HG02610 (cell line): ENCODE data around the gene AAMDC.

ENCODE experiments used
- ATAC-seq: cut with Tn5 transposase; IDR thresholded peaks from one replicate; pipeline ENCODE4 v1.9.1; 2021; ENCODE audit warnings: mild to moderate bottlenecking, moderate library complexity; ENCODE audit not compliant: unreplicated experiment

The AAMDC gene

DNA sequence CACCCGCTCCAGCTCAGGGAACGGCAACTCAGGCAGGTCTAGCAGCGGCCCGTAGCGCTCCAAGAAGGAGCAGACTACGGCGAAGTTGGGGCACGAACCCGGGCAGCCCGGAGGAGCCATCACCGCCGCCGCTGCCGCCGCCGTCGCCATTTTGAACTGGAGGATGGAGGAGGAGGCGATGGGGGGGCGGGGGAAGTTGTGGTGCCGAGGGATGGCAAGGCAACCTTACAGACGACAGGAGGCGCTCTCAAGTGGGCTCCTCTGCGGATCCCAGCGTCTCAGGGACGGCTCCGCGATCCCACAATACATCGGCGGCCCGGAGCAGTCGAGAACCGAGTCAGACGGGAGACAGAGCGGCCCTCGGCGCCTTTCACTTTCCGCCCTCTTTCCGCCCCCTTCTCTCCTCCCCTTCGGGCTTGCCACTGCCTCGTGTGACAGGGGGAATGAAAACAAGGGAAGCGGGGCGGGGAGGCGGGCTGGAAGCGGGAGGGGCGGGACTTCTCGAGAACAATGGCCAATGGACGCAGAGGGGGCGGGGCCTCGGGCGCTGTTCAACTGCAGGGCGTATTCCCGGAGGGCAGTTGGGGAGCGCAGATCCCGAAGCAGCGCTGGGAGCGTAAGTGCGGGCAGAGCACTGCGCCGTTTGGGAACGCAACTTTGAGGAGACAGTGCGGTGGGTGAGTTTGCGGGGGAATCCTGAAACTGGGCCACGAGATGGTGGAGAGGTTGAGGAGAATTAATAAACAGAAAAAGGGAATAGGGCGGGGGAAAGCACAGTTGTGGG, at the start of gene AAMDC, which contains the start of gene RSF1:
Gene AAMDC, plus strand, starts transcription at position 580 of the 784 bp plus-strand sequence. CDS start 21,353 bp downstream, outside the sequence.
Gene RSF1, minus strand, starts transcription at position 158 of the 784 bp plus-strand sequence. Its CDS starts 8 bp downstream, at position 150.
- ATAC-seq: peak; percentile 89

DNA sequence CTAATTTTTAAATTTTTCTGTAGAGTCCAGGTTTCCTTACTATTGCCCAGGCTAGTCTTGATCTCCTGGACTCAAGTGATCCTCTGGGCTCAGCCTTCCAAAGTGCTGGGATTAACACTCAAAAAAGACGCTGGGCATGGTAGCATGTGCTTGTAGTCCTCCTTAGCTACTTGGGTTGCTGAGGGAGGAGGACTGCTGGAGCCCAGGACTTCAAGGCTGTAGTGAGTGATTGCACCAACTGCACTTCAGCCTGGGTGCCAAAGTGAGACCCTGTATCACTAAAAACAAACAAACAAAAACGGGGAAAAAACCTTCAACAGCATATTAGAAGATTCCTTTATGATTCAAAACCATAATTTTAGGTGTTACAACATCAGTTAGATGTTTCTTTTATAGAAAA, 45.0 kb upstream of the AAMDC start:
- no peak for ATAC-seq

DNA sequence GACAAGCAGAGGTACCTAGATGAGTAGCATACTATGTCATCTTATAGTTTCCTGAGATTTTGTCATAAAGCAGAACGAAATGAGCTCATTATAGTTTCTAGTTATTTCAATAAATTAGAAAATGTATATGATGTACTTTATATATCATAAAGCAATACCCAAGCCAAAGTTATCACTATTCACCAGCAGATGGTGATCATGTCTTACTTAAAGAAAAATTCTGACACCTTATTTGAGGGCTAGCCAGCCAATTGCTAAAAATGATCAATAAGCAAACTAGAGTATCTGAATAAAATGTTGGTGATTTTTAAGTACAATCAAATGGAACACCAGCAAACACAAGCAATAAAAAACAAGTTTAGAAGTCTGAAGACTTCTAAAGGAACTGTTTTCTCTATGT, 44.5 kb upstream of the AAMDC start:
- ATAC-seq: no peak

DNA sequence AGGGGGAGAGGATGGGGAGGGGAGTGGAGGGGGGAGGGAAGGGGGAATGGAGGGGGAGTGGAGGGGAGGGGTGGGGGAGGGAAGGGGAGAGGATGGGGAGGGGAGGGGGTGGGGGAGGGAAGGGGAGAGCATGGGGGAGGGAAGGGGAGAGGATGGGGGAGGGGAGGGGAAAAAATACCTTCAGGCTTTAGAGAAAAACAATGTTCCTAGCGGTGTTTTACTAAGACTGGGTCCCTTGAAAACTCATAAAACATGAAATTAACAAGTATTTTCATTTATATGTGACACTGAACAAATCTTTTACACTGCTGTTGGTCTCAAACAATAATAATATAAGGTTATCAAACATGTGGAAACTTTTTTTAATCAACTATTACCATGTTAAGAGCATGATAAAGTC, 42.8 kb upstream of the AAMDC start:
- ATAC-seq: no peak

DNA sequence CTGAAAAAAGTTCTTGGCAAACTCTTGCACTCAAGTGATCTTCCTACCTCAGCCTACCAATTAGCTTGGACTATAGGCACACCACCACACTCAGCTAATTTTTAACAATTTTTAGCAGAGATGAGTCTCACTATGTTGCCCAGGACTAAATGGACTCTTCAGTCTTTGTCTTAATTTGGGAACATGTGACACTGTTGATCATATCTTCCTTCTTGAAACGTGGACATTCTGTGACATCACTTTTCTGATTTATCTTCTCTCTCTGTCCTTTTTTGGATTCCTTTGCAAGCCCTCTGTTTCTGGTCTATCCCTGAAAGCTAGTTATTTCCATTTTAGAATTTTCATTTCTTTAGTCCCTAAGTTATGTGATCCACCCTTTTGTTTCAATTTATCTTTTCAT, 42.4 kb upstream of the AAMDC start:
- no peak for ATAC-seq

DNA sequence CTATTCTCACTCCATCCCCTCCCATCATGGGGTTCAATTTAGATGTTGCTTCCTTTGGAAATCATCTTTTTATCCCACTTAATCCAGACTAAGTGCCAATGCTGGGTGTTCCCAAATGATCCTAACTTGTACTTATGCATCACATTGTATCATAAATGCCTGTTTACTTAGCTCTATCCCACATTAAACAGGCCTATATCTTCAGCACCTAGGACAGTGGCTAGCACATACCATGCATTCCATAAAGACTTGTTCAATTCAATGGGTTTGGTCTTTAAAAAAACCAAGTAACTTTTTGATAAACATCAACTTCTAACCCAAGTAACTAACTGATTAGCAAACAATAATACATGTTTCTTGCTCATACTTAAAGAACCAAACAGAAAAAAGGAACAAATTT, 41.0 kb upstream of the AAMDC start:
- no peak for ATAC-seq

DNA sequence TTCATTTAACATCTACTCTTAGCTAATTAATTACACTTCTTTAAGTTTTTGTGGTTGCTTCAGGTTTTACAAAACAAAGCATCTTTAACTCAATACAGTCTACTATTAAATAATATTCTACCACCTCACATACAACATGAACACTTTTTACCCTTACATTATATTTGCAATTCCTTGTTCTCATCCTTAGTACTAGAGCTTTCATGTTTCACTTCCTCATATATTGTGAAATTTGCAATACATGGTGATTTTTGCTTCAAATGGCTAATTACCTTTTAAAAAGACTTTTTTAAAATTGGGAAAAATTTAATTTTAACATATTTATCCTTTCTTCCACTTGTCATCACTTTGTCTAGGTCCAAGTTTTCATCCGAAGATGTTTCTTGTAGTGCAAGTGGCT, 37.9 kb upstream of the AAMDC start:
- ATAC-seq: no peak

DNA sequence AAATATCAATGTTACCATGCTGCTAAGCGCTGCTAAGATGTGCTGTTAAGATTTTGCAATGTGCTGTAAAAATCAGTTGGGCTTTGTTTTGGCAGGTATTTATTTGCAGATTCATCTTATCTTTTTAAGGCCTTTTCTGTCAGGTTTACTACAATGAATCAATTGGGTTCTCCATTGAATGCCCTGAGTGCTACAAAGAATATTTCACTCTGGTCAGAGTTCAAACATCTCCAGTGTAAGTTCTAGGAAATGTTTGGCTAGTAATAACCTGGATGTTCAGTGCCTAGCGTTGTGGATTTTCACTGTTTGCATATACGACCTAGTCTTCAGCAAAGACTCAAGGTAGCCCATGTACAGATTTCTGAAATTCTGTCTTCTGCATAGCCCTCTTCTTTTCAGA, 36.4 kb upstream of the AAMDC start:
- no peak for ATAC-seq

DNA sequence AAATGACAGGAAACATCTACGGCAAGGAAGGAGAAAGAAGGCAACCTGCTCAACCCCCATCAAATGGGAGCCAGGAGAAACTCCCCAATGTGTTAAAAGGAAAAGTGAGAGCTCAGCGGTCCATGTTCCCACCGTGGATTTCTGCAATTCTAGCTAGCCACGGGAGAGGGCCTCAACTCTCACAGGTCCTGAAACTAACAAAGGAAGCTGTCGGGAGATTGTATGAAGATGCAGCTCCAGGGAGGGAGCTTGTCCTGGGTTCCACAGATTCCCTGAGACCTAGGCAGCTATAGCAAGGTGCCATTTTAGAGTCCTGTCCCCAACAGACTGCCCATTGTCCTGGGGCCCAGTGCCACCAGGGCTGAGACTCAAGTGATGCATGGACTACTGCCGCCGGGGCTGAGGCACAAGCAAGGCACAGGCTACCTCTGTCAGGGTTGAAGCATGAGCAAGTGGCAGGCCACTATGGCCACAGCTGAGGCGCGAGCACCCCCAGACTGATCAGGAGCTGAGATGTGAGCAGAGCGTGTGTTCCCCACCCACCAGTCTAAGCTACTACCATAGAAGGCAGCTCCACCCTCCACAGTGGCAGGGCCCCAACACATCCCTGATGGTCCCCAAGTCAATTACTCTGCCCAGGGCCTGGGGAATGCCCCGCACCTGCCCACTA, 31.7 kb upstream of the AAMDC start:
- ATAC-seq: no peak

DNA sequence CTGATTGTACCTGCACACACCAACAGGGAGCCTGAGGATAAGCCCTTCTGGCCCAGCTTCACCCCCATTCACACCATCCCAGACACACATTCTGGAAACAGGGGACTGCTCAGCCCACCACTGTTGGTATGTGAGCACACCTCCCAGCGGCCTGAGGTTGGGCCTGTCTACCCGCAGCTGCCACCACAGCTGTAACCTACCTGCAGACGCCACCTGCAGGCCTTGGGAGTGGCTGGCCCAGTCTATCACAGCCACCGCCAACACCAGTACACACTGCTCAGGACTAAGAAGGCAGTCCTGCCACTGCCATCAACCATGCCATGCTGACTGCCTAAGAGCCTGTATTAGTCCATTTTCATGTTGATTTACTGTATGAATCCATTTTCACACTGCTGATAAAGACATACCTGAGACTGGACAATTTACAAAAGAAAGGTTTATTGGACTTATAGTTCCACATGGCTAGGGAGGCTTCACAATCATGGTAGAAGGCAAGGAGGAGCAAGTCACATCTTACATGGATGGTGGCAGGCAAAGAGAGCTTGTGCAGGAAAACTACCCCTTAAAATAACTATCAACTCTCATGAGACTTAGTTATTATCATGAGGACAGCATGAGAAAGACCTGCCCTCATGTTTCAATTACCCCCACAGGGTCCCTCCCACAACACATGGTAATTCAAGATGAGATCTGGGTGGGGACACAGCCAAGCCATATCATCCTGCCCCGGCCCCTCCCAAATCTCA, 31.0 kb upstream of the AAMDC start:
- ATAC-seq: no peak

DNA sequence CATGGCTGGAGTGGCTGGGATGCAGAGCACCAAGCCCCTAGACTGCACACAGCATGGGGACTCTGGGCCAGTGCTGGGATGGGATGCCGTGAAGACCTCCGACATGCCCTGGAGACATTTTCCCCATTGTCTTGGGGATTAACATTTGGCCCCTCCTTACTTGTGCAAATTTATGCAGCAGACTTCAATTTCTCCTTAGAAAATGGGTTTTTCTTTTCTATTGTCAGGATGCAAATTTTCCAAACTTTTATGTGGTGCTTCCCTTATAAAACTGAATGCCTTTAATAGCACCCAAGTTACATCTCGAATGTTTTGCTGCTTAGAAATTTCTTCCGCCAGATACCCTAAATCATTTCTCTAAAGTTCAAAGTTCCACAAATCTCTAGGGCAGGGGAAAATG, 29.6 kb upstream of the AAMDC start:
- no peak for ATAC-seq

DNA sequence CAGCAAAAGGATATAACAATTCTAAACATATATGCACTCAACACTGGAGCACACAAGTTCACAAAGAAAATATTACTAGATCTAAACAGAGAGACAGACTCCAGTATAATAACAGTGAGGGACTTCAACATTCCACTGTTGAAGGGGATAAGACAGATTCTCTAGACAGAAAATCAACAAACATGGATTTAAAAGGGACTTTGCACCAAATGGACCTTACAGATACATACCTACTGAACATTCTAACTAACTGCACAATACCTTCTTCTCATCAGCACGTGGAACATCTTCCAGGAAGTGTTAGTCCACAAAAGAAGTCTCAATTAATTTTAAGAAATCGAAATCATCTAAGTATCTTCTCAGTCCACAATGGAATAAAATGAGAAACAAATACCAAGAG, 27.0 kb upstream of the AAMDC start:
- no peak for ATAC-seq

DNA sequence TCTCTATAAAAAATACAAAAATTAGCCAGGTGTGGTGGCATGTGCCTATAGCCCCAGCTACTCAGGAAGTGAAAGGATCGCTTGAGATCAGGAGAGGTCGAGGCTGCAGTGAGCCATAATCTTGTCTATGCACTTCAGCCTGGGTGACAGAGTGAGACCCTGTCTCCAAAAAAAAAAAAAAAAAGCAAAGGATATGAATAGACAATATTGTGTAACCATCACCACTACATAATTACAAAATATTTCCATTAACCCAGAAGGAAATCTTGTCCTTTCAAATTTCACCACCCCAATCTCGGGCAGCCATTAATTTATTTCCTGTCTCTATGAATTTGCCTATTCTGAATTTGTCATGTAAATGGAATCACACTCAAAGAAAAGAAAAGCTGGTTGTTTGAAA, 21.6 kb upstream of the AAMDC start:
- ATAC-seq: no peak

DNA sequence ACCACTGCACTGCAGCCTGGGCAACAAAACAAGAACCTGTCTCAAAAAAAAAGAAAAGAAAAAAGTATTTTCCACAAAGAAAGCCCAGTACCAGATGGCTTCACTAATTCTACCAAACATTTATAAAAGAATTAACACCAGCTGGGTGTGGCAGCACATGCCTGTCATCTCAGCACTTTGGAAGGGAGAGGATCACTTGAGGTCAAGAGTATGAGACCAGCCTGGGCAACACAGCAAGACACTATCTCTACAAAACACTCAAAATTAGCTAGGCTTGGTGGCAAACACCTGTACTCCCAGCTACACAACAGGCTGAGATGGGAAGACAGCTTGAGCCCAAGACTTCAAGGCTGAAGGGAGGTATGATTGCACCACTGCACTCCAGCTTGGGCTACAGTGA, 20.5 kb upstream of the AAMDC start:
- no peak for ATAC-seq

DNA sequence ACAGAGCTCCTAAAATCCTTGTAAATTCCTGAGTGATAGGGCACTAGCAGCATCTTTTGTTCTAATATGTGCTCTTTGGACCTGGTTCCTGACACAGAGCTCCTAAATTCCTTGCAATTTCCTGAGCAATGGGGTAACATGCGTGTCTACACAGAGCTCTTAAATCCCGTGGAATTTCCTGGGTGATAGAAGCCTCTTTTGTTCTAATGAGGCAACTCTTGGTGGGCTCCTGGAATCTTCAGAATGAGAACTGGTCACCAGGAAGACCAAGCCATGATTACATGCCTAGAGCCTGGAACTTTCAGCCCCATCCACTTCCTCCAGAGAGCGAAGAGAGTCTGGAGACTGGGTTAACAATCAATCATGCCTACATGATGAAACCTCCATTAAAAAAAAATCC, 19.5 kb upstream of the AAMDC start:
- ATAC-seq: no peak

DNA sequence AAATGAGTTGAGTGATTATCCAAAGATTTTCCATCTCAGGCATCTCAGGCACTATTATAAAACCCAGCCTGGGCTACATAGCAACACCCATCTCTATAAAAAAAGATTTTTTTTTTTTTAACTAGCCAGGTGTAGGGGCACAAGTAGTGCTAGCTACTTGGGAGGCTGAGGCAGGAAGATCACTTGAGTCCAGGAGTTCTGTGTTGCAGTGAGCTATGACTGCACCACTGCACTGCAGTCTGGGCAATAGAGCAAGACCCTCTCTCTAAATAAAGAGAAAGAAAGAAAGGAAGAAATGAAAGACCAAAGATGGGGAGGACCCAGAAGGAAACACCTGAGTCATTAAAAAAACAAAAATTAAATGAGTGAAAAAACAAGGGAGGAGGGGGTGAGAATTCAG, 14.5 kb upstream of the AAMDC start:
- ATAC-seq: no peak

DNA sequence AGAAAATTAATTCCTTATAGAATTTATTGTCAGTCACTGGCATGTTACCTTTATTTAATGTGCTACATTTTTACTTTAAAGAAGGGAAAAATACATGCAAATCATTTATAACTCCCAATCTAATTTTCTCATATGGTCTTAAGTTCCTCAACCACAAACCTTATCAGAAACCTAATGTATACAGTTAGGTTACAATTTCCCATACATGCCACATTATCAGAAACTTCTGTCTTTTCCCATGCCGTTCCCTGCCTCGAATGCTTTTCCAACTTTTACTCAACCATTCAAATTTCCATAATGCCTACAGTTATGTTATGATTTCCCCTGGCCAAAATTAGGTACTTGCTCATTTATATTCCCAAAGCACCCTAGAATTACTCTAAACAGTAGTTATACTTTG, 14.0 kb upstream of the AAMDC start:
- no peak for ATAC-seq

DNA sequence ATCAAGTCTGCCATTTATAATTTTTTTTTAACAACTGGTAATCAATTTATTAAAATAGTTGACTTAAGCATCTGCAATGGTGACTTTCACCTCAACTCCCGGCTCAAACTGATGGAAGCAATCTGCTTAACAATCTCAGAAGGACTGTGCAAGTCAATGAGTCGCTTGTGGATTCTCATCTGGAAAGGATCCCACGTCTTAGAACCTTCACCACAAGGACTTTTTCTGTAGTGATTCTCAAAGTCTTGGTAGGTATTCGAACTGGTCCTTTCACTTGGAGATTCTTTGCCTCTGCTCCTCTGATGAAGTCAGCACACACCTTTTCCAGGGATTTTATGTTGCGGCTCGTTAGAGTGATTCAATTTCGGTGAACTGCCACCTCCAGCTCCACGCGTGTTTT, 7.7 kb upstream of the AAMDC start:
- ATAC-seq: no peak

DNA sequence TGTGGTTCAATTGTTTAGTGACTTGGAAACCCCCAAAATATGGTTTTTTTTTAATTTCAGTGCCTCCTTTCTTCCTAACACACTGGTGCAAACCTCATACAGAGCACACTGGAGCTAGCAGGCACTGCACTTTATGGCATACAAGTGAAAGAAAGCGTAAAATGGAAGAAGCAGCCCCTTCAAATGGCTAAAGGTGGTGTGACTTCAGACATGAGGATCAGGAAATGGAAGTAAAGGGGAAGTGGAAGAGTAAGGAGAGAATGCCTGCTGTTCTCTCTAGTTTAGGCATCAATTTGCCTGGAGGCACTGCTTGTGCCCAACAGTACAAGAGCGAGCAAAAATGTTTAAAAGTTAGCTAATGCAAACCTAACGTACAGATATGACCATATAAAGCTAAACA, 6.1 kb upstream of the AAMDC start:
- ATAC-seq: no peak

DNA sequence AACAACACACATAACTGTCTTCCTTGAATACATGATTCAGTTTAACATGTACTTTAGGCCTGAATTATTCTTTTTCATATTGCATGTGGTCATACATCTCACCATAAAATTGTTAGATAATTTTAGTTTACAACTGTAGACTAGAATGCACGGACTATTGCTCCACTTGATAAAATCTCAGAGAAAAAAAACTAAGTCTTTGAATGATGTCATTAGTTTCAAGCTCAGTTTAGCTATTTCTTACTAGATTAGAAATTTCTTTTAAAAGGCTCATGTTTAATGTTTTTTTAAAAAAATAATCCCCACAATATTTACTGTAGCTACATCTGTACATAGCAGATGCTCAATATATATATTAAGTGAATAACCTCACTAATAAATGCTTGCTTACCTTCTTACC, 5.5 kb upstream of the AAMDC start:
- ATAC-seq: no peak

DNA sequence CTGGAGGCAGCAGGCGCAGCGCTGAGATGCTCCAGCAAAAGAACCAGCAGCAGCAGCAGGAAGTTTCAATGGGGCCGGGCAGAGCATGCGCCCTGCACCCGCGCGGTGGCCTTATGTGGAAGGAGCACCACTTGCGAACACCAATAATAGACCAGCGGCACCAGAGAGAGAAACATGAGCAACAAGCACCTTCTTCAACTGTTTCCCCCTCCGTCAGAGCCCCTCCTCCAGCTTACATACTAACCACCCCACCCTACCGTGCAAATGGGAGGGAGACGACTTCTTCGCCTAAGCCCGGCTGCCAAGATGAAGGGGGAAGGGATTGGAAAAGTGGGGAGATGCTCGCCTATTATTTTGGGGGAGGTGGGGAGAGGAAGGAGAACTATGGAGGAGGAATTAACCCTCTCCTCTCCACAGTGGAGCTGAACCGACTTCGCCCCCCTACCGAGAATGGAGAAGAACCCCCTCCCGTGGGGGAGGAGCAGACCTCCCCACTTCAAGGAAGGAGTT, 1.5 kb upstream of the AAMDC start:
- ATAC-seq: peak; percentile 55
